Uterus (tissue), 4 donors: Measurements from ENCODE around the gene DOCK4. TPM values are rescaled to one million over a fixed set of nuclear protein-coding genes. Genes with fewer than 3 reads are reported as not detected.

ENCODE experiments used
- DNase-seq, 2 donors: peaks; one replicate each; pipeline ENCODE4 v3.0.0-alpha.2; 2019 to 2020
- H3K27ac ChIP-seq, 2 donors: fragments of 200-600 bp; sonication (generic); 1 replicate in 1 of 2; 2 replicates in 1 of 2; pipeline ENCODE4 v1.5.1; 2016 to 2018
- H3K27me3 ChIP-seq, 2 donors: fragments of 200-600 bp; sonication (generic); one replicate each; pipeline ENCODE4 v1.5.1; 2018 to 2019; ENCODE audit warnings: control low read depth in 1 of 2
- H3K36me3 ChIP-seq, 2 donors: fragments of 200-600 bp; sonication (generic); one replicate each; pipeline ENCODE4 v1.5.1; 2019; ENCODE audit warnings: control low read depth in 1 of 2
- H3K4me1 ChIP-seq, 2 donors: fragments of 200-600 bp; sonication (generic); one replicate each; pipeline ENCODE4 v1.5.1; 2018 to 2019; ENCODE audit warnings: control low read depth in 1 of 2
- H3K4me3 ChIP-seq, 2 donors: fragments of 200-600 bp; sonication (generic); 1 replicate in 1 of 2; 2 replicates in 1 of 2; pipeline ENCODE4 v1.5.1; 2018 to 2019; ENCODE audit warnings: mild to moderate bottlenecking in 1 of 2
- H3K9me3 ChIP-seq, 2 donors: fragments of 200-600 bp; sonication (generic); one replicate each; pipeline ENCODE4 v1.5.1; 2019; ENCODE audit warnings: control low read depth in 1 of 2
- POLR2A ChIP-seq, 2 donors: fragments of 450-650 bp; IDR thresholded peaks; one replicate each; pipeline ENCODE4 v1.6.1; 2016; ENCODE audit warnings: antibody characterized with exemption in 2 of 2, mild to moderate bottlenecking in 1 of 2, moderate library complexity in 1 of 2
- intact Hi-C: fragments of 100-400 bp; cut with DNase I; formaldehyde crosslinking; loops from one replicate; pipeline ENCODE4 v1.15.1; 2023; ENCODE audit warnings: low total_unique reads
- total RNA-seq, 4 donors: library from RNA; depleted of rRNA in 3 of 4; stranded (reverse); fragments of >200 nt in 3 of 4; gene quantifications; one replicate each; pipeline versions ENCODE4 v1.1.0 to v1.2.4, GENCODE V29; 2014 to 2023
- TF ChIP-seq, protein P1 (sequence below), 4 experiments: fragments of 200-600 bp in 2 of 4; fragments of 450-650 bp in 2 of 4; sonication (generic) in 2 of 4; IDR thresholded peaks; one replicate each; pipeline ENCODE4 v1.5.1; 2016 to 2019; ENCODE audit warnings: antibody characterized with exemption in 4 of 4, mild to moderate bottlenecking in 2 of 4, moderate library complexity in 1 of 4
- donor health status: DM: yes; HTN: yes; CAD: no.

Gene DOCK4
- total RNA-seq, 4 donors from 2014 or later, result 48.8 to 217 (median 72.3) TPM

GRCh38 chr7:112065758-112066157 is 140.4 kb downstream of the DOCK4 start:
- H3K27ac ChIP-seq, result no peak overlapping the region
- H3K9me3 ChIP-seq, result no peaks in the 10 kb centered on the region
- no peak for TF ChIP-seq POLR2A (IDR thresholded peaks at IDR 0.05)
- TF ChIP-seq, protein P1, sequence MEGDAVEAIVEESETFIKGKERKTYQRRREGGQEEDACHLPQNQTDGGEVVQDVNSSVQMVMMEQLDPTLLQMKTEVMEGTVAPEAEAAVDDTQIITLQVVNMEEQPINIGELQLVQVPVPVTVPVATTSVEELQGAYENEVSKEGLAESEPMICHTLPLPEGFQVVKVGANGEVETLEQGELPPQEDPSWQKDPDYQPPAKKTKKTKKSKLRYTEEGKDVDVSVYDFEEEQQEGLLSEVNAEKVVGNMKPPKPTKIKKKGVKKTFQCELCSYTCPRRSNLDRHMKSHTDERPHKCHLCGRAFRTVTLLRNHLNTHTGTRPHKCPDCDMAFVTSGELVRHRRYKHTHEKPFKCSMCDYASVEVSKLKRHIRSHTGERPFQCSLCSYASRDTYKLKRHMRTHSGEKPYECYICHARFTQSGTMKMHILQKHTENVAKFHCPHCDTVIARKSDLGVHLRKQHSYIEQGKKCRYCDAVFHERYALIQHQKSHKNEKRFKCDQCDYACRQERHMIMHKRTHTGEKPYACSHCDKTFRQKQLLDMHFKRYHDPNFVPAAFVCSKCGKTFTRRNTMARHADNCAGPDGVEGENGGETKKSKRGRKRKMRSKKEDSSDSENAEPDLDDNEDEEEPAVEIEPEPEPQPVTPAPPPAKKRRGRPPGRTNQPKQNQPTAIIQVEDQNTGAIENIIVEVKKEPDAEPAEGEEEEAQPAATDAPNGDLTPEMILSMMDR (IDR thresholded peaks at IDR 0.05), result no peak
- intact Hi-C loops, result no loop called here
- DNase-seq, result no peak
- no peak overlapping the region for H3K4me3 ChIP-seq
- H3K27me3 ChIP-seq, result no peaks in the 10 kb centered on the region
- no peaks in the 10 kb centered on the region for H3K4me1 ChIP-seq
- no peaks in the 10 kb centered on the region for H3K36me3 ChIP-seq

DNA sequence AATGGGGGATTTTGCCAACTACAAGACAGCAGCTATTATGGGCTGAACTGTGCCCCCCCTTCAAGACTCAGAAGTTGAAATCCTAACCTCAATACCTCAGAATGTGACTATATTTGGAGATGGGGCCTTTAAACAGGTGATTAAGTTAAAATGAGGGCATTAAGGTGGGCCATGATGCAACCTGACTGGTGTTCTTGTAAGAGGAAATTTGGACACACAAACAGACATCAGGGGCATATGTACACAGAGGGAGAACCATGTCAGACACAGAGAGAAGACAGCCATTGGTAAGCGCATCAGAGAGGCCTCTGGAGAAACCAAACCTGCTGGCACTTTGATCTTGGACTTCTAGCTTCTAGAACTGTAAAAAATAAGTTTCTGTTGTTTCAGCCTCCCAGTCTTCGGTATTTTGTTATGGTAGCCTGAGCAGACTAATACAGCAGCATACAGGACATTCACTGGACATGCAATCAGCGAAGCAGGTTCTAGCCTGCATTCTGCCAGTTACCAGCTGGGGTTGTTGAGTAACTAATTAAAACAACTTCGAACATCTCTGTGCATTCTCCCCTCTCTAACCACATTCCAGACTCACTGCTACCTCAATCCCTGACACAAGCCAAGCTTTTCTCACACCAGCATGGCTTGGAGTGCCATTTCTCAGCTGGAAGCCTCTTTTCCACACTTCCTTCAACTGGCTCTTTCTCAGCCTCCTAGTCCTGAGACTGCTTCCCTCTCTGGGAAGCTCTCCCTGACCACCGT is 141.4 kb downstream of the DOCK4 start:
- intact Hi-C loops, result no loop called here
- no peaks in the 10 kb centered on the region for H3K9me3 ChIP-seq
- H3K36me3 ChIP-seq, result no peaks in the 10 kb centered on the region
- no peak for DNase-seq
- no peaks in the 10 kb centered on the region for H3K4me1 ChIP-seq
- H3K4me3 ChIP-seq, result no peak overlapping the region
- no peak overlapping the region for H3K27ac ChIP-seq
- TF ChIP-seq, protein P1 (IDR thresholded peaks at IDR 0.05), result no peak
- TF ChIP-seq POLR2A (IDR thresholded peaks at IDR 0.05), result no peak
- no peaks in the 10 kb centered on the region for H3K27me3 ChIP-seq

- no peaks in the 10 kb centered on the region for H3K4me1 ChIP-seq
- intact Hi-C loops, result no loop called here
- H3K27ac ChIP-seq, result no peak overlapping the region
- H3K27me3 ChIP-seq, result no peaks in the 10 kb centered on the region
- no peak for DNase-seq
- no peak overlapping the region for H3K4me3 ChIP-seq
- H3K36me3 ChIP-seq, result no peaks in the 10 kb centered on the region
- H3K9me3 ChIP-seq, result no peaks in the 10 kb centered on the region
- TF ChIP-seq, protein P1 (IDR thresholded peaks at IDR 0.05), result no peak
These were observed 142.2 kb downstream of the DOCK4 start for GRCh38 chr7:112063974-112064373.

- no peaks in the 10 kb centered on the region for H3K4me1 ChIP-seq
- no peak for DNase-seq
- no peak overlapping the region for H3K27ac ChIP-seq
- no peaks in the 10 kb centered on the region for H3K9me3 ChIP-seq
- TF ChIP-seq, protein P1 (IDR thresholded peaks at IDR 0.05), result no peak
- TF ChIP-seq POLR2A (IDR thresholded peaks at IDR 0.05), result no peak
- no peaks in the 10 kb centered on the region for H3K36me3 ChIP-seq
- no peaks in the 10 kb centered on the region for H3K27me3 ChIP-seq
- no peak overlapping the region for H3K4me3 ChIP-seq
- intact Hi-C loops, result no loop called here
These were observed 145.1 kb downstream of the DOCK4 start for GRCh38 chr7:112061051-112061450.

DNA sequence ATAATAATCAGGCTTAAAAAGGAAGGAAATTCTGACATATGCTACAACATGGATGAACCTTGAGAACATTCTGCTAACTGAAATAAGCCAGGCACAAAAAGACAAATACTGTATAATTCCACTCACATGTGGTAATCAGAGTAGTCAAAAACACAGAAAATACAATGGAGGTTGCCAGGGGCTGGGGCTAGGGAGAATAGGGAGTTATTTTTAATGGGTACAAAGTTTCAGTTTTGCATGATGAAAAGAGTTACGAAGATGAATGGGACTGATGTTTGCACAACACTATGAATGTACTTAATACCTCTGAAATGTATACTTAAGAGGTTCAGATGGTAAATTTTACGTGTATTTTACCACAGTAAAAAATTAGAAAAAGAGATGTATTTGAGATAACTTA is 145.6 kb downstream of the DOCK4 start:
- no peak for TF ChIP-seq POLR2A (IDR thresholded peaks at IDR 0.05)
- TF ChIP-seq, protein P1 (IDR thresholded peaks at IDR 0.05), result no peak
- no peaks in the 10 kb centered on the region for H3K4me1 ChIP-seq
- no peak overlapping the region for H3K27ac ChIP-seq
- H3K9me3 ChIP-seq, result no peaks in the 10 kb centered on the region
- intact Hi-C loops, result no loop called here
- H3K4me3 ChIP-seq, result no peak overlapping the region
- H3K36me3 ChIP-seq, result no peaks in the 10 kb centered on the region
- DNase-seq, result no peak
- H3K27me3 ChIP-seq, result no peaks in the 10 kb centered on the region
